Esophagus squamous epithelium (tissue), 4 donors: Measurements from ENCODE around the gene PPRC1.

ENCODE experiments used
- CTCF ChIP-seq, 6 experiments: fragments of 450-650 bp in 4 of 6; fragments of 200-600 bp in 2 of 6; sonication (generic) in 2 of 6; IDR thresholded peaks; one replicate each; pipeline ENCODE4 v1.5.1; 2016 to 2019; ENCODE audit warnings: antibody characterized with exemption in 6 of 6, mild to moderate bottlenecking in 4 of 6, moderate library complexity in 4 of 6
- POLR2A ChIP-seq, 4 donors: fragments of 450-650 bp; IDR thresholded peaks; one replicate each; pipeline ENCODE4 v1.6.1; 2017; ENCODE audit warnings: antibody characterized with exemption in 4 of 4, mild to moderate bottlenecking in 4 of 4, moderate library complexity in 3 of 4

GRCh38 chr10:102152545-102152890 lies 19.7 kb downstream of the PPRC1 start:
- no peak for TF ChIP-seq POLR2A (IDR thresholded peaks at IDR 0.05)
- TF ChIP-seq CTCF (IDR thresholded peaks at IDR 0.05): no peak
